ENCODE measurements around the gene GPR107.

GPR107 gene

GRCh38 chr9:130129432-130130061 lies 75.8 kb downstream of the GPR107 start:
- DNase-seq (ENCODE audit: low spot score in 2 of 2) = no peak
- in situ Hi-C loops (cut with MboI; ENCODE audit: low sequenced_read_pairs) = no loop called here
- H3K4me3 ChIP-seq = no peak overlapping the region
- no peaks in the 10 kb centered on the region for H3K4me1 ChIP-seq
- no peaks in the 10 kb centered on the region for H3K27me3 ChIP-seq (ENCODE audit: low read depth)
- H3K36me3 ChIP-seq (replicated peaks) = peaks cover 11% of the 10 kb centered on the region
- no peaks in the 10 kb centered on the region for H3K9me3 ChIP-seq

- in situ Hi-C loops (cut with MboI; ENCODE audit: low sequenced_read_pairs) = no loop called here
- DNase-seq (ENCODE audit: low spot score in 2 of 2) = no peak
- Histone ChIP-seq H3K9me3 (no peaks in the 10 kb centered on the region), H3K27me3 (ENCODE audit: low read depth) (no peaks in the 10 kb centered on the region), H3K36me3 (replicated peaks) (peaks cover 19% of the 10 kb centered on the region), H3K4me3 (no peak overlapping the region), H3K4me1 (no peaks in the 10 kb centered on the region)
These were observed 79.0 kb downstream of the GPR107 start for GRCh38 chr9:130132746-130133145.

- H3K36me3 ChIP-seq (replicated peaks) = 0 out of 2 replicates have a peak, but pooled peaks cover 8% of the 10 kb centered on the region
- no peak overlapping the region for H3K4me3 ChIP-seq
- no peaks in the 10 kb centered on the region for H3K27me3 ChIP-seq (ENCODE audit: low read depth)
- H3K9me3 ChIP-seq = no peaks in the 10 kb centered on the region
- H3K4me1 ChIP-seq = no peaks in the 10 kb centered on the region
- DNase-seq (ENCODE audit: low spot score in 2 of 2) = no peak
- in situ Hi-C loops (cut with MboI; ENCODE audit: low sequenced_read_pairs) = no loop called here
These were observed 83.5 kb downstream of the GPR107 start for GRCh38 chr9:130137081-130137640.

GRCh38 chr9:130137641-130138081 lies 84.0 kb downstream of the GPR107 start:
- no peaks in the 10 kb centered on the region for H3K4me1 ChIP-seq
- H3K27me3 ChIP-seq (ENCODE audit: low read depth) = no peaks in the 10 kb centered on the region
- DNase-seq (ENCODE audit: low spot score in 2 of 2) = no peak
- in situ Hi-C loops (cut with MboI; ENCODE audit: low sequenced_read_pairs) = no loop called here
- 0 out of 2 replicates have a peak, but pooled peaks cover 8% of the 10 kb centered on the region for H3K36me3 ChIP-seq (replicated peaks)
- no peaks in the 10 kb centered on the region for H3K9me3 ChIP-seq
- no peak overlapping the region for H3K4me3 ChIP-seq

GRCh38 chr9:130138171-130138653 lies 84.5 kb downstream of the GPR107 start:
- Histone ChIP-seq H3K36me3 (replicated peaks) (0 out of 2 replicates have a peak, but pooled peaks cover 8% of the 10 kb centered on the region), H3K9me3 (no peaks in the 10 kb centered on the region), H3K4me3 (no peak overlapping the region), H3K27me3 (ENCODE audit: low read depth) (no peaks in the 10 kb centered on the region), H3K4me1 (no peaks in the 10 kb centered on the region)
- in situ Hi-C loops (cut with MboI; ENCODE audit: low sequenced_read_pairs) = no loop called here
- peak in 1 of 2 experiments; percentile 24 for DNase-seq (ENCODE audit: low spot score in 2 of 2)

- Histone ChIP-seq H3K9me3 (no peaks in the 10 kb centered on the region), H3K4me1 (no peaks in the 10 kb centered on the region), H3K36me3 (replicated peaks) (0 out of 2 replicates have a peak, but pooled peaks cover 8% of the 10 kb centered on the region), H3K27me3 (ENCODE audit: low read depth) (0 out of 2 replicates have a peak, but pooled peaks cover 2% of the 10 kb centered on the region), H3K4me3 (no peak overlapping the region)
- DNase-seq (ENCODE audit: low spot score in 2 of 2) = no peak
- in situ Hi-C loops (cut with MboI; ENCODE audit: low sequenced_read_pairs) = no loop called here
These were observed 85.1 kb downstream of the GPR107 start for GRCh38 chr9:130138791-130139190.

- no peak for DNase-seq (ENCODE audit: low spot score in 2 of 2)
- Histone ChIP-seq H3K36me3 (replicated peaks) (0 out of 2 replicates have a peak, but pooled peaks cover 8% of the 10 kb centered on the region), H3K27me3 (ENCODE audit: low read depth) (0 out of 2 replicates have a peak, but pooled peaks cover 2% of the 10 kb centered on the region), H3K4me1 (no peaks in the 10 kb centered on the region), H3K9me3 (no peaks in the 10 kb centered on the region), H3K4me3 (no peak overlapping the region)
- in situ Hi-C loops (cut with MboI; ENCODE audit: low sequenced_read_pairs) = no loop called here
These were observed 85.5 kb downstream of the GPR107 start for GRCh38 chr9:130139251-130139650.

- Histone ChIP-seq H3K4me1 (no peaks in the 10 kb centered on the region), H3K27me3 (ENCODE audit: low read depth) (0 out of 2 replicates have a peak, but pooled peaks cover 7% of the 10 kb centered on the region), H3K4me3 (no peak overlapping the region), H3K36me3 (replicated peaks) (0 out of 2 replicates have a peak, but pooled peaks cover 3% of the 10 kb centered on the region), H3K9me3 (no peaks in the 10 kb centered on the region)
- DNase-seq (ENCODE audit: low spot score in 2 of 2) = no peak
- in situ Hi-C loops (cut with MboI; ENCODE audit: low sequenced_read_pairs) = no loop called here
These were observed 87.0 kb downstream of the GPR107 start for GRCh38 chr9:130140706-130141105.

- H3K4me1 ChIP-seq = no peaks in the 10 kb centered on the region
- DNase-seq (ENCODE audit: low spot score in 2 of 2) = no peak
- in situ Hi-C loops (cut with MboI; ENCODE audit: low sequenced_read_pairs) = no loop called here
- 0 out of 2 replicates have a peak, but pooled peaks cover 7% of the 10 kb centered on the region for H3K27me3 ChIP-seq (ENCODE audit: low read depth)
- H3K36me3 ChIP-seq (replicated peaks) = no peaks in the 10 kb centered on the region
- H3K4me3 ChIP-seq = no peak overlapping the region
- H3K9me3 ChIP-seq = no peaks in the 10 kb centered on the region
These were observed 88.3 kb downstream of the GPR107 start for GRCh38 chr9:130142056-130142455.

- H3K9me3 ChIP-seq = no peaks in the 10 kb centered on the region
- H3K4me1 ChIP-seq = no peaks in the 10 kb centered on the region
- in situ Hi-C loops (cut with MboI; ENCODE audit: low sequenced_read_pairs) = no loop called here
- 0 out of 2 replicates have a peak, but pooled peaks cover 7% of the 10 kb centered on the region for H3K27me3 ChIP-seq (ENCODE audit: low read depth)
- DNase-seq (ENCODE audit: low spot score in 2 of 2) = no peak
- no peaks in the 10 kb centered on the region for H3K36me3 ChIP-seq (replicated peaks)
- no peak overlapping the region for H3K4me3 ChIP-seq
These were observed 88.9 kb downstream of the GPR107 start for GRCh38 chr9:130142641-130143040.

GRCh38 chr9:130143279-130143893 lies 89.7 kb downstream of the GPR107 start:
- no peak for DNase-seq (ENCODE audit: low spot score in 2 of 2)
- H3K4me1 ChIP-seq = no peaks in the 10 kb centered on the region
- no peaks in the 10 kb centered on the region for H3K9me3 ChIP-seq
- 0 out of 2 replicates have a peak, but pooled peaks cover 7% of the 10 kb centered on the region for H3K27me3 ChIP-seq (ENCODE audit: low read depth)
- H3K36me3 ChIP-seq (replicated peaks) = no peaks in the 10 kb centered on the region
- in situ Hi-C loops (cut with MboI; ENCODE audit: low sequenced_read_pairs) = no loop called here
- H3K4me3 ChIP-seq = no peak overlapping the region

- in situ Hi-C loops (cut with MboI; ENCODE audit: low sequenced_read_pairs) = no loop called here
- H3K27me3 ChIP-seq (ENCODE audit: low read depth) = 0 out of 2 replicates have a peak, but pooled peaks cover 7% of the 10 kb centered on the region
- no peak overlapping the region for H3K4me3 ChIP-seq
- H3K36me3 ChIP-seq (replicated peaks) = no peaks in the 10 kb centered on the region
- DNase-seq (ENCODE audit: low spot score in 2 of 2) = no peak
- H3K4me1 ChIP-seq = no peaks in the 10 kb centered on the region
- no peaks in the 10 kb centered on the region for H3K9me3 ChIP-seq
These were observed 90.3 kb downstream of the GPR107 start for GRCh38 chr9:130143958-130144366.

- Histone ChIP-seq H3K4me3 (no peak overlapping the region), H3K36me3 (replicated peaks) (no peaks in the 10 kb centered on the region), H3K9me3 (no peaks in the 10 kb centered on the region), H3K4me1 (no peaks in the 10 kb centered on the region), H3K27me3 (ENCODE audit: low read depth) (0 out of 2 replicates have a peak, but pooled peaks cover 7% of the 10 kb centered on the region)
- in situ Hi-C loops (cut with MboI; ENCODE audit: low sequenced_read_pairs) = no loop called here
- no peak for DNase-seq (ENCODE audit: low spot score in 2 of 2)
These were observed 91.0 kb downstream of the GPR107 start for GRCh38 chr9:130144703-130145102.

- Histone ChIP-seq H3K9me3 (no peaks in the 10 kb centered on the region), H3K4me1 (no peaks in the 10 kb centered on the region), H3K27me3 (ENCODE audit: low read depth) (0 out of 2 replicates have a peak, but pooled peaks cover 7% of the 10 kb centered on the region), H3K4me3 (no peak overlapping the region), H3K36me3 (replicated peaks) (no peaks in the 10 kb centered on the region)
- DNase-seq (ENCODE audit: low spot score in 2 of 2) = no peak
- in situ Hi-C loops (cut with MboI; ENCODE audit: low sequenced_read_pairs) = no loop called here
These were observed 92.0 kb downstream of the GPR107 start for GRCh38 chr9:130145658-130146057.

Data from HAP-1 (cell line).